T-helper 9 cell (primary cell): ENCODE results near the gene FALEC.

ENCODE experiments used
- DNase-seq: peaks from one replicate; pipeline ENCODE4 v3.0.0-alpha.2; 2020
- total RNA-seq, 2 donors: gene quantifications; one replicate each; lab custom pipeline; 2026; lab: John Stamatoyannopoulos, UW

The FALEC gene
- 0.14 to 0.48 reads per million in 2 donors for total RNA-seq

- peak; percentile 85 for DNase-seq
These were observed at the start of gene FALEC for GRCh38 chr1:150515328-150516049. TSS of gene FALEC (plus strand) at chr1:150515752.

GRCh38 chr1:150466964-150467363 is 48.6 kb upstream of the FALEC start:
- DNase-seq: no peak

GRCh38 chr1:150469291-150469690 is 46.3 kb upstream of the FALEC start:
- DNase-seq: no peak

- DNase-seq: no peak
These were observed 42.9 kb upstream of the FALEC start for GRCh38 chr1:150472601-150473200.

GRCh38 chr1:150473659-150474058 is 41.9 kb upstream of the FALEC start:
- DNase-seq: no peak

- DNase-seq: no peak
These were observed 40.7 kb upstream of the FALEC start for GRCh38 chr1:150474869-150475268.

- no peak for DNase-seq
These were observed 38.8 kb upstream of the FALEC start for GRCh38 chr1:150476754-150477153.

GRCh38 chr1:150477320-150477719 is 38.2 kb upstream of the FALEC start:
- no peak for DNase-seq

- DNase-seq: no peak
These were observed 37.8 kb upstream of the FALEC start for GRCh38 chr1:150477733-150478132.

- no peak for DNase-seq
These were observed 36.2 kb upstream of the FALEC start for GRCh38 chr1:150479370-150479769.

- DNase-seq: no peak
These were observed 35.6 kb upstream of the FALEC start for GRCh38 chr1:150479927-150480352.

GRCh38 chr1:150484431-150484830 is 31.1 kb upstream of the FALEC start:
- DNase-seq: no peak

- no peak for DNase-seq
These were observed 30.7 kb upstream of the FALEC start for GRCh38 chr1:150484861-150485260.

- peak; percentile 83 for DNase-seq
These were observed 28.4 kb upstream of the FALEC start, which contains the start of gene TARS2 for GRCh38 chr1:150486966-150487762. TSS of gene TARS2 (plus strand) at chr1:150487419. CDS start at chr1:150487451, 32 bp downstream.

GRCh38 chr1:150487763-150488115 is 27.8 kb upstream of the FALEC start:
- no peak for DNase-seq

- no peak for DNase-seq
These were observed 22.4 kb upstream of the FALEC start for GRCh38 chr1:150493175-150493574.

- no peak for DNase-seq
These were observed 17.2 kb upstream of the FALEC start for GRCh38 chr1:150498342-150498741.

GRCh38 chr1:150505431-150505830 is 10.1 kb upstream of the FALEC start:
- no peak for DNase-seq

GRCh38 chr1:150507912-150508864 is 7.4 kb upstream of the FALEC start, which contains the start of gene ECM1:
TSS of gene ECM1 (plus strand) at chr1:150508109. CDS start at chr1:150508210, 101 bp downstream.
- DNase-seq: no peak

- no peak for DNase-seq
These were observed 6.6 kb upstream of the FALEC start for GRCh38 chr1:150508982-150509381.

- no peak for DNase-seq
These were observed 4.0 kb upstream of the FALEC start for GRCh38 chr1:150511551-150511950.

- DNase-seq: no peak
These were observed 3.4 kb upstream of the FALEC start for GRCh38 chr1:150511985-150512660.
